OCI-LY1 (cell line): ENCODE results near the gene TMEM144.

Experiments used
- H2AFZ ChIP-seq: fragments of 200-600 bp; sonication (generic), shearing (Covaris generic); 2 replicates; pipeline ENCODE4 v1.6.0; 2014; ENCODE audit warnings: antibody characterized with exemption, mild to moderate bottlenecking, low read length
- H3F3A ChIP-seq: fragments of 200-600 bp; sonication (generic), shearing (Covaris generic); 2 replicates; pipeline ENCODE4 v1.6.0; 2014; ENCODE audit warnings: mild to moderate bottlenecking, antibody characterized with exemption, low read length, moderate library complexity; ENCODE audit not compliant: insufficient read depth
- H3K27ac ChIP-seq: fragments of 200-600 bp; sonication (generic); 2 replicates; pipeline ENCODE4 v1.5.1; 2014; ENCODE audit warnings: low read length, mixed run types, mild to moderate bottlenecking, low read depth; ENCODE audit not compliant: poor library complexity, severe bottlenecking
- H3K27me3 ChIP-seq: fragments of 200-600 bp; sonication (generic); 2 replicates; pipeline ENCODE4 v1.6.0; 2014; ENCODE audit warnings: antibody characterized with exemption, mild to moderate bottlenecking, low read length, moderate library complexity; ENCODE audit not compliant: insufficient read depth
- H3K36me3 ChIP-seq: fragments of 200-600 bp; sonication (generic); 2 replicates; pipeline ENCODE4 v1.6.1; 2014; ENCODE audit warnings: mild to moderate bottlenecking, antibody characterized with exemption, low read length, moderate library complexity, mixed read lengths; ENCODE audit not compliant: insufficient read depth
- H3K4me1 ChIP-seq: fragments of 200-600 bp; sonication (generic); 2 replicates; pipeline ENCODE4 v1.5.1; 2014; ENCODE audit warnings: mild to moderate bottlenecking, low read length, moderate library complexity; ENCODE audit not compliant: insufficient read depth, severe bottlenecking
- H3K4me2 ChIP-seq: fragments of 200-600 bp; sonication (generic), shearing (Covaris generic); 2 replicates; pipeline ENCODE4 v1.6.1; 2014; ENCODE audit warnings: low read length
- H3K4me3 ChIP-seq: fragments of 200-600 bp; sonication (generic); 2 replicates; pipeline ENCODE4 v1.5.1; 2014; ENCODE audit warnings: low read length, low read depth, mild to moderate bottlenecking, mixed read lengths; ENCODE audit not compliant: poor library complexity, severe bottlenecking
- H3K79me2 ChIP-seq: fragments of 200-600 bp; shearing (Covaris generic); 2 replicates; pipeline ENCODE4 v1.6.1; 2016; ENCODE audit warnings: mixed run types, low read length, mixed read lengths; ENCODE audit not compliant: insufficient read depth
- H3K9ac ChIP-seq: fragments of 200-600 bp; sonication (generic), shearing (Covaris generic); 2 replicates; pipeline ENCODE4 v1.6.1; 2014; ENCODE audit warnings: mild to moderate bottlenecking, low read length, mixed read lengths
- H3K9me2 ChIP-seq: fragments of 200-600 bp; sonication (generic), shearing (Covaris generic); 2 replicates; pipeline ENCODE4 v1.6.1; 2014; ENCODE audit warnings: low read depth, mild to moderate bottlenecking, low read length, mixed read lengths
- H3K9me3 ChIP-seq: fragments of 200-600 bp; shearing (Covaris generic); 2 replicates; pipeline ENCODE4 v1.6.1; 2014; ENCODE audit warnings: low read length, mixed read lengths
- H4K20me1 ChIP-seq: fragments of 200-600 bp; sonication (generic), shearing (Covaris generic); 2 replicates; pipeline ENCODE4 v1.6.0; 2016; ENCODE audit warnings: mild to moderate bottlenecking, low read length; ENCODE audit not compliant: insufficient read depth
- EZH2 ChIP-seq: fragments of 200-600 bp; sonication (generic), shearing (Covaris generic); IDR thresholded peaks from 2 replicates; pipeline ENCODE4 v1.8.0; 2017; ENCODE audit warnings: borderline replicate concordance, mixed run types, mild to moderate bottlenecking, antibody characterized with exemption, low read length, moderate library complexity, mixed read lengths
- TF ChIP-seq, protein P1 (sequence below): fragments of 200-600 bp; sonication (generic), shearing (Covaris generic); IDR thresholded peaks from 2 replicates; pipeline ENCODE4 v1.5.1; 2017; ENCODE audit warnings: mild to moderate bottlenecking, antibody characterized with exemption, low read length, moderate library complexity, mixed read lengths

TMEM144 gene

GRCh38 chr4:158297866-158298265 lies 87.6 kb downstream of the TMEM144 start:
- no peaks in the 10 kb centered on the region for H3K27me3 ChIP-seq
- H3K79me2 ChIP-seq, result no peaks in the 10 kb centered on the region
- no peaks in the 10 kb centered on the region for H4K20me1 ChIP-seq
- no peak overlapping the region for H3K27ac ChIP-seq
- no peak overlapping the region for H3K9ac ChIP-seq
- H3F3A ChIP-seq, result no peaks in the 10 kb centered on the region
- H2AFZ ChIP-seq, result no peak overlapping the region
- H3K9me2 ChIP-seq, result no peaks in the 10 kb centered on the region
- H3K9me3 ChIP-seq, result no peaks in the 10 kb centered on the region
- no peak overlapping the region for H3K4me2 ChIP-seq
- TF ChIP-seq, protein P1, sequence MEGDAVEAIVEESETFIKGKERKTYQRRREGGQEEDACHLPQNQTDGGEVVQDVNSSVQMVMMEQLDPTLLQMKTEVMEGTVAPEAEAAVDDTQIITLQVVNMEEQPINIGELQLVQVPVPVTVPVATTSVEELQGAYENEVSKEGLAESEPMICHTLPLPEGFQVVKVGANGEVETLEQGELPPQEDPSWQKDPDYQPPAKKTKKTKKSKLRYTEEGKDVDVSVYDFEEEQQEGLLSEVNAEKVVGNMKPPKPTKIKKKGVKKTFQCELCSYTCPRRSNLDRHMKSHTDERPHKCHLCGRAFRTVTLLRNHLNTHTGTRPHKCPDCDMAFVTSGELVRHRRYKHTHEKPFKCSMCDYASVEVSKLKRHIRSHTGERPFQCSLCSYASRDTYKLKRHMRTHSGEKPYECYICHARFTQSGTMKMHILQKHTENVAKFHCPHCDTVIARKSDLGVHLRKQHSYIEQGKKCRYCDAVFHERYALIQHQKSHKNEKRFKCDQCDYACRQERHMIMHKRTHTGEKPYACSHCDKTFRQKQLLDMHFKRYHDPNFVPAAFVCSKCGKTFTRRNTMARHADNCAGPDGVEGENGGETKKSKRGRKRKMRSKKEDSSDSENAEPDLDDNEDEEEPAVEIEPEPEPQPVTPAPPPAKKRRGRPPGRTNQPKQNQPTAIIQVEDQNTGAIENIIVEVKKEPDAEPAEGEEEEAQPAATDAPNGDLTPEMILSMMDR, result no peak
- TF ChIP-seq EZH2, result no peak
- no peaks in the 10 kb centered on the region for H3K36me3 ChIP-seq
- no peak overlapping the region for H3K4me3 ChIP-seq
- no peaks in the 10 kb centered on the region for H3K4me1 ChIP-seq

DNA sequence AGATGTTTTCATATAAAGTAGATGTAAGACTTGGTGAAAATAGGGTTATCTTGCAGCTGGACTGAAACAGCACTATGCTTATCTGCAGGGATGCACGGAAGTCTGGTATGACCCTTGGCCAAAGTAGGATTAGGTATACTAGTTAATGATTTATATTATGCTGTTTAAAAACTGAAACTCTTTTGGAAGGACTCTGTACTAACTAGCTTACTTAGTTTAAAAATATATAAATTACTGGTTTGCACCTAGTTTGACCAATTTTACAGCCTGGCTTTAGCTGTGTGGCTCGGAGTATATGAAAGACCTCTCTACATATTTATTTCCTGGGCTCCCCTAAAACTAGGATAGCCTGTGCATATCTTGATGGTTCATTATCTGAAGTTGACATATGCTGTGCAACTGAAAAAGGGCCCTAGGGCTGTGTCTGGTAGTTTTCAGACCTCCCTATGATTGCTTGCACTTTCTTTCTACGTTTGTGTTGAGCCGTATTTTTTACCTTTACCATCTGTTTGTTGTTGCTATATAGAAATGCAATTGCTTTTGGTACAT lies 89.2 kb downstream of the TMEM144 start:
- no peaks in the 10 kb centered on the region for H3K4me1 ChIP-seq
- no peaks in the 10 kb centered on the region for H3F3A ChIP-seq
- H4K20me1 ChIP-seq, result no peaks in the 10 kb centered on the region
- no peak overlapping the region for H3K4me3 ChIP-seq
- H3K79me2 ChIP-seq, result no peaks in the 10 kb centered on the region
- no peaks in the 10 kb centered on the region for H3K36me3 ChIP-seq
- no peak overlapping the region for H3K4me2 ChIP-seq
- H2AFZ ChIP-seq, result no peak overlapping the region
- no peak overlapping the region for H3K27ac ChIP-seq
- no peaks in the 10 kb centered on the region for H3K9me2 ChIP-seq
- H3K9me3 ChIP-seq, result no peaks in the 10 kb centered on the region
- no peak overlapping the region for H3K9ac ChIP-seq
- H3K27me3 ChIP-seq, result no peaks in the 10 kb centered on the region
- no peak for TF ChIP-seq EZH2
- TF ChIP-seq, protein P1, result no peak

DNA sequence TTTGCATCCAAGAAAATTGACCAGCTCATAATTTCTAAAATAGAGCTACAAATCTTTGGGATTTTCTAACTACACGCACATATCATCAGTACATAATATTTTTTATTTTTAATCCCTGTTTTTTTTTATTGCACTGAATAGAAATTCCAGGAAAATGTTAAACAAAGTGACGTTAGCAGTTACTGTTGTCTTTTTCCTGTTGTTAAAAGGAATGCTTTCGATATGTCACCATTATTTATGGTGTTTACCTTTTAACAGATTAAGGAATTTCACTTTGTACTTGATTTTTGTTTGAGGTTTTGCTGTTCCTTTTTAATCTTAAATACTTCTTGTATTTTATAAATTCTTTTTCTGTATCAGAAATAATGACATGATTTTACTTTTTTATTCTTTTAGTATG lies 89.7 kb downstream of the TMEM144 start:
- Histone ChIP-seq H3K4me2 (no peak overlapping the region), H3K9me3 (no peaks in the 10 kb centered on the region), H3K79me2 (no peaks in the 10 kb centered on the region), H3K36me3 (no peaks in the 10 kb centered on the region), H3F3A (no peaks in the 10 kb centered on the region), H4K20me1 (no peaks in the 10 kb centered on the region), H3K9me2 (no peaks in the 10 kb centered on the region), H2AFZ (no peak overlapping the region), H3K4me3 (no peak overlapping the region), H3K4me1 (no peaks in the 10 kb centered on the region), H3K9ac (no peak overlapping the region), H3K27ac (no peak overlapping the region), H3K27me3 (no peaks in the 10 kb centered on the region)
- no peak for TF ChIP-seq EZH2
